Calu3 (cell line): Measurements from ENCODE around the gene THY1. TPM values are rescaled to one million over a fixed set of nuclear protein-coding genes. Genes with fewer than 3 reads are reported as not detected.

Experiments
- BruUV-seq: library from RNA; stranded (reverse); fragments of 400-500 nt; replicated peaks from 2 replicates; lab custom pipeline; 2021; lab: Mats Ljungman, UMichigan
- CTCF ChIA-PET: fragments of 300-600 bp; sonication (Branson Sonifier 250); formaldehyde crosslinking; loops from one replicate; lab custom pipeline; 2022; ENCODE audit warnings: antibody characterized with exemption; lab: Charles Lee
- DNase-seq: peaks from one replicate; pipeline ENCODE4 v3.0.0; 2022
- H3K27ac Mint-ChIP-seq: one replicate; pipeline ENCODE4 v1.8.0; 2022; ENCODE audit warnings: mixed read lengths; ENCODE audit not compliant: unreplicated experiment
- H3K27me3 Mint-ChIP-seq: one replicate; pipeline ENCODE4 v1.8.0; 2022; ENCODE audit warnings: mixed read lengths; ENCODE audit not compliant: unreplicated experiment
- H3K36me3 Mint-ChIP-seq: one replicate; pipeline ENCODE4 v1.8.0; 2022; ENCODE audit warnings: mild to moderate bottlenecking, moderate library complexity, mixed read lengths; ENCODE audit not compliant: insufficient read depth, unreplicated experiment
- H3K4me1 Mint-ChIP-seq: one replicate; pipeline ENCODE4 v1.8.0; 2022; ENCODE audit warnings: mild to moderate bottlenecking, low read depth, mixed read lengths; ENCODE audit not compliant: unreplicated experiment
- H3K4me3 Mint-ChIP-seq: one replicate; pipeline ENCODE4 v1.8.0; 2022; ENCODE audit warnings: mild to moderate bottlenecking, low read depth, moderate library complexity, mixed read lengths; ENCODE audit not compliant: unreplicated experiment
- H3K9me3 Mint-ChIP-seq: one replicate; pipeline ENCODE4 v1.8.0; 2022; ENCODE audit warnings: low read depth, mixed read lengths; ENCODE audit not compliant: unreplicated experiment
- CTCF ChIP-seq: fragments of 200-600 bp; IDR thresholded peaks from one replicate; pipeline ENCODE4 v1.8.0; 2022; ENCODE audit warnings: antibody characterized with exemption; ENCODE audit not compliant: unreplicated experiment
- intact Hi-C: fragments of 100-400 bp; cut with micrococcal nuclease; formaldehyde crosslinking; loops from one replicate; pipeline ENCODE4 v1.10.0; 2022; ENCODE audit not compliant: unreplicated experiment
- total RNA-seq: library from RNA; stranded (reverse); gene quantifications from 2 replicates; pipeline ENCODE4 v1.2.3, GENCODE V29; 2022

The THY1 gene
- total RNA-seq, 1 experiment from 2014 or later = not detected

- no peaks in the 10 kb centered on the region for H3K4me1 Mint-ChIP-seq
- DNase-seq = no peak
- no peak overlapping the region for H3K4me3 Mint-ChIP-seq
- no peaks in the 10 kb centered on the region for H3K9me3 Mint-ChIP-seq
- BruUV-seq = no TSS peak
- H3K27ac Mint-ChIP-seq = no peak overlapping the region
- H3K36me3 Mint-ChIP-seq = no peaks in the 10 kb centered on the region
- CTCF ChIA-PET = no interaction called here
- H3K27me3 Mint-ChIP-seq = no peaks in the 10 kb centered on the region
- intact Hi-C loops = no loop called here
- no peak for TF ChIP-seq CTCF
Observed at GRCh38 chr11:119377961-119378667, 44.9 kb downstream of the THY1 start.

GRCh38 chr11:119377112-119377901 is 45.7 kb downstream of the THY1 start:
- Mint-ChIP-seq H3K36me3 (no peaks in the 10 kb centered on the region), H3K27ac (no peak overlapping the region), H3K27me3 (no peaks in the 10 kb centered on the region), H3K4me1 (no peaks in the 10 kb centered on the region), H3K4me3 (no peak overlapping the region), H3K9me3 (no peaks in the 10 kb centered on the region)
- intact Hi-C loops = no loop called here
- CTCF ChIA-PET = interaction anchor here (1.3 kb wide), 1 partner anchor 39 kb away, joined by 12 read pairs; no protein-coding TSS in a partner anchor
- TF ChIP-seq CTCF = no peak
- BruUV-seq = no TSS peak
- DNase-seq = no peak

- BruUV-seq = no TSS peak
- H3K4me1 Mint-ChIP-seq = no peaks in the 10 kb centered on the region
- CTCF ChIA-PET = interaction anchor here (1.3 kb wide), 1 partner anchor 38 kb away, joined by 12 read pairs; no protein-coding TSS in a partner anchor
Observed at GRCh38 chr11:119376197-119376847, 46.6 kb downstream of the THY1 start.

More at GRCh38 chr11:119376197-119376847, 46.6 kb downstream of the THY1 start:
- no peak for TF ChIP-seq CTCF
- H3K4me3 Mint-ChIP-seq = no peak overlapping the region
- intact Hi-C loops = no loop called here
- H3K27ac Mint-ChIP-seq = no peak overlapping the region
- H3K9me3 Mint-ChIP-seq = no peaks in the 10 kb centered on the region
- DNase-seq = no peak
- no peaks in the 10 kb centered on the region for H3K36me3 Mint-ChIP-seq
- H3K27me3 Mint-ChIP-seq = no peaks in the 10 kb centered on the region
